Fibroblast of upper back skin (primary cell): ENCODE results near the gene LMO2.

Source experiments
- DNase-seq: peaks from one replicate; pipeline ENCODE4 v3.0.0-alpha.2; 2013

The LMO2 gene

DNA sequence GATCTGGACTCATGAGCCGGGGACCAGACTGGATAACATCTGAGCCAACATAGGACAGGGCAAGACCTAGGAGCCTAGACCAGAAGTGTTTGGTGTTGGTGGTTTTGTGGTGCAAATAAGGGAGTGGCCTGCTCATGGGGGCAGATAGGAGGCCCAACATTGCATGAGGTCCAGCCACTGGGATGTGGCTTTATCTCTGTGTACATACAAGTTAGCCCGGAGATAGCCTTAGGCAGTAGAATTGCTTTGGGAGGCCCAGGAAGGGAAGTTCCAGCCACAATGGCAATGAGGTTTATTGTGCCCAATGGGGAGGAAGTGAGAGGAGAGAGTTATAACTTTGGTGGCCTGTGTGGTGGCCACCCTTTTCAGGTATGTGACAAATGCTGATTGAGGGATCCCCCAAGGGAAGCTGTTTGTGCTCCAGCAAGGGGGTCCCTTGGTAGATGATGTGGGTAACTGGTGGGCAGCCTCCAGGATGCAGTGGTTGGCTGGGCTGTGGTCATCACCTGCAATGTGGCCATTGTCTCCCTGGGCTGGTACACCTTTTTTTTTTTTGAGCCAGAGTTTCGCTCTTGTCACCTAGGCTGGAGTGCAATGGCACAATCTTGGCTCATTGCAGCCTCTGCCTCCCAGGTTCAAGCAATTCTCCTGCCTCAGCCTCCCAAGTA is 6.4 kb downstream of the LMO2 start:
- DNase-seq, result no peak

DNA sequence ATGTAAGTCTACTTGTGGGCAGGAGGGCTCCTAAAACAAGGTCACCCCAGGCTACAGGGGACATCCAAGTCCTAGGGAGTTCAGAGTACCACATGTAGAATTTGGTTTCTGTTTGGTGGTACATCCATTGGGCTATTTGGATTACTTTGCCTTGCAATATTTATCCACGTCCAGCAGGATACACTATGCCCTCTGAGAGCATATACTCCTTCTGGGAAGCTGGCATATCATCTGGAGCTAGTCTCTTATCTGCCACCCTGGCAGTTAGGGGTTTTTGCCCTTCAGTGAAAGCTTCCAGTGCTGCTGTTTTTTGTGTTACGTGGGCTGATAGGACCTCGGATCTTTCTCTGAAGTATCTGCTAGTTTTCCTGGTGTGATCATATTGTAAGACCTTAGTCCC is 7.3 kb downstream of the LMO2 start:
- no peak for DNase-seq

- DNase-seq, result no peak
Observed at GRCh38 chr11:33884035-33884434, 7.8 kb downstream of the LMO2 start.

DNA sequence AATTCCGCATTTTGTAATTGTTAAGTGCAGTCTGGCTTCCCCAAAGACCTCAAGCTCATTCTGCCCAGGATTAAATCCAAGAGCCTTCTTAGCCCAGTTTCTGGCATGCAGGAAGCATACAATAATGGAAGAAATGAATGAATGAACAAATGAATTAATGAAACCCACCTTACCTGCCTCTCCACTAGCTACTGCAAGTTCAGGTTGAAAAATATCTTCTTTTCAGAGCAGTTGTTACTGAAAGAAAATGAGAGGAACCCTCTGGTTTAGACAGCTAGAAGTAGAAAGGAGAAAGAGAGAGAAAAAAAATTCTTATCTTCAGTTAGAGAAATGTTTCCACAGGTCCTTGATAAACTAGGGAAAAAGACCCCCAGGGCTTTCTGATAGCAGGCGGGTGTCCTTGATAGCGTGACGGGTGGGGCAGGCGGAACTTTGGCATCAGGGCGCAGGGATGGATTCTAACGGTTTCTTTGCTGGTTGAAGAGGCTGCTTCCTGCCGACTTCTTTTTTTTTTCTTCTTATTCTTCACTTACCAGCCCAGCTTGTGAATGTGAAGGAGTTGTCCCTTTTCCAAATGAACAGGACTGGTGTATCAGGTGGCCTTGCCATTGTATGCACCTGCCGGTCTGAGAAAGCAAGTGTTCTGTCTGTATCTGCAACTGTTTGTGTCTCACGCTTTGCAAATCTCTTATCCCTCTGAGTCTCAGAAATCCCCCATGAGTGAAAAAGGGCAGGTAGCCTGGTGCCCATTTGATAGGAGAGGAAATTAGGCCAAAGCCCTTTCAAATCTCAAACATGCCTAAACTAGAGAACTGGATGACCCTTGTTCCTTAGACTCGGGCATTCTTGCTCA is 10.0 kb downstream of the LMO2 start:
- no peak for DNase-seq

DNA sequence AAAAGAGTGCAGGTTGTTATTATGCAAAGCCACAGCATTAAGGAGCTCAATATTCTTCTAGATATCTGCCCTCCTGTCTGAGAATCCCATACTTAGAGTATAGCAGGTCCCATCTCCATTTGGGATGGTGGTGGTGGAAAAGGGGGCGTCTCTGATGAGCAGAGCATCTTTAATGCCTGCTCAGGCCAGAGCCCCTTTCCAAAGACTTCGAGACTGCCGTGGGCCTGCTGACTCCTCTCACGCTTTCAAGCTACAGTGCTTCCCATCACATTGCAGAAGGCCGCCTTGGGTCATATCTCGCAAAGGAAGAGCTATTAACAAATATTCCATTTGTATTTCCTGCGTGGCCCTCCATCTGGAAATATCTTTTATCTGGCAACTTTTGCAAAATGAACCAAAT is 10.9 kb downstream of the LMO2 start:
- no peak for DNase-seq

GRCh38 chr11:33879375-33879774 is 12.5 kb downstream of the LMO2 start:
- no peak for DNase-seq

GRCh38 chr11:33877038-33877437 is 14.8 kb downstream of the LMO2 start:
- no peak for DNase-seq

DNA sequence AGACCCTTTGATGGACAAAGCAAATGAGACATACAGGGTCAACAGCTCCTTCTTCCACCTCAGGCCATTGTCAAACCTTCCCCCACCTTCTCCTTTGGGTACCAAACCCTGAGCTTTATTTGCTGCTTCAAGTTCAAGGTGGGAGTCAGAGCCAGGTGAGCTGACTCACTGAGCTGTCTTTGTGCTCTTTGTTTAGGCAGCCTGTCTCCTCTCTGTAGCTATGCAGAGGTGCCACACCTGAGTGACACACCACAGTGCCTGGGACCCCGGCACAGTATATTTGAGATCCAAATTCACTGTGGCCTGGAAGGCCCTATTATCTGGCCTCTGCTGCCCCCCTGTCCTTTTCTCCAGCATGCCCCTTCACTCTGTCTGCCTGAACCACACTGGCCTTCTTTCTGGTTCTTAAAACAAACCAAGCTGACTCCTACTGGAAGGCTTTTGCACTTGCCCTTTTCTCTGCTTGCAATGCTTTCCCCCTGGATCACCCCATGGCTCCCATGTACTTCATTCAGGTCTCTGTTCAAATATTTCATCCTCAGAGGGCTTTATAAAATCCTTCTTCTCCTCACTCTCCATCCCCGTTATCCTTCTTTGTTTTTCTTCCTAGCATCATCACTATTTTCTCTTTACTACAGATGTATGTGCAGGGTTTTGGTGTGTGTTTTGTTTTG is 16.1 kb downstream of the LMO2 start:
- DNase-seq, result no peak

GRCh38 chr11:33874910-33875490 is 16.9 kb downstream of the LMO2 start:
- DNase-seq, result no peak

DNA sequence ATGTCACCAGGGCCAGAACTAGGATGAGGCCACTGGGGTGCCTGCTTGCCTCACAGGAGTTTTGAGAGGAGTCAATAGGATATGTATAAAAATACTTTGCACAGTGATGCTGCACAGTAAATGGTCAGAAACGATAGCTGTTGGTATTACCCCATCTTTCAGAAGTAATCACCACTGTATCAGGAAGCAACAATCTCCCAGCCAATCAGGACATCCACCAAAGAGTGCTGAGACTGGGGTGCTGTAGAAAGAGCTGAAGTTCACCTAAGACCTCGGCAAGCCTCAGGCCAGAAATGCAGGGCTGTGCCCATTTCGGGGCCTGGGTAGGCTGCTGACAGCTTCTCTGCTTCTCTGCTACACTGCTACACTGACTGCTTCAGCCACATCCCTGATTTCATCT is 17.4 kb downstream of the LMO2 start:
- no peak for DNase-seq

DNA sequence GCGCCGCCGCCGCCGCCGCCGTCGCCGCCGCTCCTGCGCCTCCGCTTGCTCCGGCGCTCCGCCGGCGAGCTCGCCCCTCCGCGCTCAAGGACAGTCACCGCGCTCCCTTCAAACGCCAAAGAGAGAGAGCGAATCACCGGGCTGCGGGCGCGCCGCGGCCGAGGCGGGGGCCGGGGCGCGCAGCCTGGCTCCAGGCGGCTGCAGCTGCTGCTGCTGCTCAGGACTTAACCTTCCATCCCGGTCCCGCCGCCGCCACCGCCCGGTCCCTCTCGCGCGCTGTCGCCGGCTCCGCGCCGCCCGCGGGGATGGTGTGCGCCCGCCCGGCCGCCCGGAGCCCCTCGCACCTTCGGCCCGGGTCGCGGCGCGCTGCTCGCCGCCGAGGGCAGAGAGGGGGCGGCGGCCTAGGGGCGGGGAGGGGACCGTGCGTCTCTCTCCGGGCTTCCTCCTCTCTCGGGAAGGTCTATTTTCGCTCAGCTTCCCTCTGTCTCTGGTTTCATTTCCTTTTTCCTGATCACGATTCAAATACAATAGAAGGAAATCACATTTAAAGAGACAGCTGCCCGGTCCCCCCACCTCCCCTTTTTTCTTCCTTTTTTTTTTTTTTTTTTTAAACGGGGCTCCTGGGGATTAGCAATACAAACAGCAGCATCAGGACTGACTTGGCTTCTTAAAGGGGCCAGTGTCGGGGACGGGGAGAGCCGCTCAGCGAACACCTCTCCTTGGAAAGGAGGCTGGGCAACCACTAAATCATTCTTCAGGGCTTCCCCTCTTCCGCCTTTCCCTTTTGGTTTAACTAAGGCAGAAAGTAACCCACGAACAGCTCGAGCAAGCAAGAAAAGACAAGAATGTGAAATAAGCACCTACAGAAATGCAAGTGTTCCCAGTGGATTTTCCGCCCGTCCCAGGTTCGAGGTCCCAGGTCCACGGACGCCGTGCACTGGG is 22.1 kb downstream of the LMO2 start:
- DNase-seq, result no peak

GRCh38 chr11:33868647-33869461 is 23.0 kb downstream of the LMO2 start:
- no peak for DNase-seq

DNA sequence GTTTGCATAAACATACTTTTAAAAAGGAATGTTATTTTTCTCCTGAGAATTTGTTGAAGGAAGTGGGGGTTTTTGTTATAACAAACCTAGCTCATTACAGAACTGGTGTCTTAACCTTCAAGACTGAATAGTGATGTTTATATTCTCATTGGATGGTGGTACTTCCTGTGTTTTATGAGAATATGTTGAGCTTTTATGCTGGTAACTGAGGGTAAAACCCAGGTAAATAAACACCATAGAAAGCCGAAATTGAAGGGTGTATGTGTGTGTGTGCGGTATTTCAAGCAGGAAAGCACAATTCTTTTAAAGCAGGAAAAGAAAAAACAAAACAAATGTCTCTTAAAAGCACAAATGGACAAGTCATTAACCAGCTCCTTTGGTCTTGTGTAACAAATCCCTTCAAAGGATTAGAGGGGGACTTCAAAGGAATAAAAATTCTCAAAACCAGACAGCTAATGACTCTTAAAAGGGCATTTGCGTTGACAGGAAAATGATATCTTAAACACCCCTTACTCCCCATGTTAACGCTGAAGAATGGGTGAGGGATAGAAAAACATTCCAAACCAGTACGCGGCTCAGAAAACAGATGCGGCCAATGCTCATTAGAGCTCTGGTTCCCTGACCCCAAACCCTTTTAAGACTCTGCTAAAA is 23.8 kb downstream of the LMO2 start:
- no peak for DNase-seq

GRCh38 chr11:33867561-33867960 is 24.3 kb downstream of the LMO2 start:
- no peak for DNase-seq

- no peak for DNase-seq
Observed at GRCh38 chr11:33866936-33867335, 24.9 kb downstream of the LMO2 start.

DNA sequence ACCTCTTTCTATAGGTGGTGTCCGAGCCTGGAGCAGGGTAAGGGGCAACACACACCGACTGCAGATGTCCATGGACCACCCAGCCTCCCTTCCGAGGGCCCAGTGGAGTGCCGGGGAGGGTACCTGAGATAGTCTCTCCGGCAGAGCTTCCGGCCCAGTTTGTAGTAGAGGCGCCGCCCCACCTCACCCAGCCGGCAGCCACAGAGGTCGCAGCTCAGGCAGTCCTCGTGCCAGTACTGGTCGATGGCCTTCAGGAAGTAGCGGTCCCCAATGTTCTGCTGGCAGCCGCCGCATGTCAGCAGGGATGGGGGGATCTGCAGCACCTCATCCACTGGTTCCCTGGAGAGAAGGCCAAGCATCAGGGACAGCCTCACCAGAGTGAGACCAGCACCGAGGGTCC is 27.4 kb downstream of the LMO2 start:
- DNase-seq, result no peak

DNA sequence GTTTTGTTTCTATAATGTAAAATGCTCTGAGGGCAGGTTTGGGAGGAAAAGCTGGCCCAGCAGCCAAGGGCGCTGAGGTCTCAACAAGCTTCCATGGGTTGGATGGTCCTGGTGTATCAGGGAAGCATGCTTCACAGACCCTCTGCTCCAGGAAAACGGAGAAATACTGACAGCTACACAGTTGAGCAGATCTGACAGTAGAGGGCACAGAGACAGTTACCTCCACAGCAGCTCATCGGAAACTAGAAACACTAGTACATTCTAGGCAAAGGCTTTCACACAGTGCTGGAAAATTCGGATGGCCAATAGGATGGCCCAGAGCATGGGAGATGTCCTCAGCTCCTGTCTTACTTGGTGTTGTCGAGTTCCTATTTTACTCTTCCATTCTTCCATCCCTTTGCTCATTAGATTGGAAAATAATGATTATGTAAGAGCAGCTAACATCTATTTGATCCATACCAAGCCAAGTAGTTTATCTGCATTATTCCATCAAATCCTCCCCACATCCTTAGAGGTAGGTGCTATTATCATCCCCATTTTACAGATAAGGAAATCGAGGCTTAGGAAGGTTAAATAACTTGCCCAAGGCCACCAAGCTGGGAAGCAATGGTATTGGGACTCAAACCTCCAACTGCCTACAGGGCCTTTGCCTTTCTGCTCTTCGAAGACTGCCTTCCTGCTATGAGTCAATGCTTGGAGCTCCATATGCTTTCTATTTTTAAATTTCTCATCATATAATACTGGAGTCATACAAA is 28.3 kb downstream of the LMO2 start:
- DNase-seq, result no peak

DNA sequence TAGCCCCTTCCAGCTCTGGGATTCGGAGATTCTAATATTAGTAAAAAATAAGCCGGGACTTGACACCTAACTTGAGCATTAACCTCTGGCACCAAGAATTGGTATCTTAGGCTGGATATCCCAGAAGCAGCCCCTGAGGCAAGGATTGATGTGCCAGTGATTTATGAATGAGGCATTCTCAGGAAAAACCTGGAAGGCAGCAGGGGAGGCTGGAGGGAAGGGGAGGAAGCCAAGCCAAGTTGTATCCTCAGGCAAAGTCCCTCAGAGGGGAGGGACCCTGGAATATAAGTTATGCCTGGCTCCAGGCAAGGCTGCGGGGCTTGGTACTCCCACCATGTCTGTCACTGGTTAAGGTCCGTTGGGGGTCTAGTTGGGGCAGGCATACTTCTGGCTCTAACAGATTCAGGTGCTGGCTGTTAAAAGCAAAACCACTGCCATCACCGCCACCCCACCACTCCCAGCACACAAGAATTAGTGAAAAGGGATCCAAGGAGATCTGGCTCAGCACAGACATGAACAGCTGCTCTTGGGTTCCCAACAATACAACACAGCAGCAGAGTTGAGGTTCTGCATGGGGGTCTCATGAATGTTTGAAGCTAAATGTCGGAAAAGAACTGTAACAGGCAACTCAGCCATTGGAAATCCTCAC is 29.8 kb downstream of the LMO2 start:
- no peak for DNase-seq

DNA sequence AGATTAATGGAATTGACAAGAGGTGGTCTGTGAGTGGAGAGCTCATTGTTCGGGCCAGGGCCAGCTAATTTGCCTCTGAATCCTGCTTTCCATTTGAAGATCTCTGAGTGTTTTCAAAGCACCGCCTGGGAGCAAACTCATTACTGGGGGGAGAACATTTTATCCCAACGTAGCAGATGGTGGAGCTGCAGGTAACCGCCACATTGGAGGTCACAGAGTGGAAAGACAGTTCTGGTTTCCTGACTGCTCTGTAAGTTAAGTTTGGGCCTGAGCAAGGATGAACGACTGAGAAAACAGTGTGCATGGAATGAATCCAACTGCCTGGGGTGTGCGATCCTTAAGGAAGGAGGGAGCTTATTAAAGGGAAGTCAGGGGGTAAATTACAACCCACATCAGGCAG is 30.5 kb downstream of the LMO2 start:
- DNase-seq, result no peak

GRCh38 chr11:33860926-33861325 is 30.9 kb downstream of the LMO2 start:
- no peak for DNase-seq
